Loucy (cell line): Measurements from ENCODE around the gene SYNPR.

Source experiments
- EZH2phosphoT487 ChIP-seq: fragments of 200-600 bp; IDR thresholded peaks from 2 replicates; pipeline ENCODE4 v1.6.1; 2018; ENCODE audit warnings: antibody characterized with exemption, mild to moderate bottlenecking, moderate library complexity, borderline replicate concordance
- TF ChIP-seq, protein P1 (sequence below): fragments of 200-600 bp; sonication (generic); conservative IDR thresholded peaks from 2 replicates; pipeline ENCODE4 v1.5.1; 2014; ENCODE audit warnings: mild to moderate bottlenecking, antibody characterized with exemption, low read length

GRCh38 chr3:63513791-63514190 is 235.7 kb downstream of the SYNPR start:
- TF ChIP-seq, protein P1, sequence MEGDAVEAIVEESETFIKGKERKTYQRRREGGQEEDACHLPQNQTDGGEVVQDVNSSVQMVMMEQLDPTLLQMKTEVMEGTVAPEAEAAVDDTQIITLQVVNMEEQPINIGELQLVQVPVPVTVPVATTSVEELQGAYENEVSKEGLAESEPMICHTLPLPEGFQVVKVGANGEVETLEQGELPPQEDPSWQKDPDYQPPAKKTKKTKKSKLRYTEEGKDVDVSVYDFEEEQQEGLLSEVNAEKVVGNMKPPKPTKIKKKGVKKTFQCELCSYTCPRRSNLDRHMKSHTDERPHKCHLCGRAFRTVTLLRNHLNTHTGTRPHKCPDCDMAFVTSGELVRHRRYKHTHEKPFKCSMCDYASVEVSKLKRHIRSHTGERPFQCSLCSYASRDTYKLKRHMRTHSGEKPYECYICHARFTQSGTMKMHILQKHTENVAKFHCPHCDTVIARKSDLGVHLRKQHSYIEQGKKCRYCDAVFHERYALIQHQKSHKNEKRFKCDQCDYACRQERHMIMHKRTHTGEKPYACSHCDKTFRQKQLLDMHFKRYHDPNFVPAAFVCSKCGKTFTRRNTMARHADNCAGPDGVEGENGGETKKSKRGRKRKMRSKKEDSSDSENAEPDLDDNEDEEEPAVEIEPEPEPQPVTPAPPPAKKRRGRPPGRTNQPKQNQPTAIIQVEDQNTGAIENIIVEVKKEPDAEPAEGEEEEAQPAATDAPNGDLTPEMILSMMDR, result no peak
- no peak for TF ChIP-seq EZH2phosphoT487
